ENCODE data around the gene BCAS3. TPM values are rescaled to one million over a fixed set of nuclear protein-coding genes. Genes with fewer than 3 reads are reported as not detected.

BCAS3 gene
- total RNA-seq, 1 experiment from 2014 or later = 26.3 TPM

- CTCF ChIA-PET = no interaction called here
- Histone ChIP-seq H3K36me3 (ENCODE audit: control insufficient read depth in 1 of 2, insufficient read depth in 2 of 2, low read length in 2 of 2) (no peaks in the 10 kb centered on the region), H3K9me3 (ENCODE audit: control insufficient read depth in 1 of 2, insufficient read depth in 1 of 2, low read depth in 1 of 2, low read length in 2 of 2) (no peaks in the 10 kb centered on the region), H3K4me3 (replicated peaks in 1 of 2; ENCODE audit: low read depth in 1 of 2, low read length in 2 of 2) (no peak overlapping the region), H3K79me2 (ENCODE audit: insufficient read depth, low read length) (no peaks in the 10 kb centered on the region), H3K9me2 (ENCODE audit: insufficient read depth) (no peaks in the 10 kb centered on the region), H3K27ac (ENCODE audit: low read depth, low read length) (no peak overlapping the region), H3K9ac (ENCODE audit: low read length) (no peak overlapping the region), H3K27me3 (ENCODE audit: insufficient read depth, low read length) (no peaks in the 10 kb centered on the region), H3K4me2 (ENCODE audit: low read length) (no peak overlapping the region), H4K20me1 (ENCODE audit: insufficient read depth) (no peaks in the 10 kb centered on the region), H3K4me1 (ENCODE audit: control insufficient read depth in 1 of 2, insufficient read depth in 2 of 2, low read length in 2 of 2) (peaks cover 0 to 1% of the 10 kb centered on the region in 2 experiments; a peak in 1 of 4 replicates), H2AFZ (ENCODE audit: low read depth, low read length, poor library complexity, severe bottlenecking) (no peak overlapping the region)
- intact Hi-C loops (cut with micrococcal nuclease) = no loop called here
- no peak for DNase-seq (ENCODE audit: low read depth, low spot score)
- BruUV-seq (replicated peaks) = no TSS peak
- RAD21 ChIA-PET (ENCODE audit: low non-redundant PET in 1 of 2, low total read pairs in 2 of 2, uncharacterized antibody in 2 of 2, unreplicated experiment in 2 of 2) = no interaction called here
- TF ChIP-seq EGR1 (IDR thresholded peaks at IDR 0.05; ENCODE audit: low read depth) (no peak), POLR2A (IDR thresholded peaks at IDR 0.05; ENCODE audit: borderline replicate concordance, extremely low read depth, insufficient read depth, insufficient read length) (no peak), REST (IDR thresholded peaks at IDR 0.05; ENCODE audit: low read depth) (no peak), ZBTB33 (IDR thresholded peaks at IDR 0.05; ENCODE audit: extremely low read depth, insufficient replicate concordance, low read length) (no peak), ZNF274 (IDR thresholded peaks at IDR 0.05; ENCODE audit: low read depth, low read length) (no peak), FOSL1 (IDR thresholded peaks at IDR 0.05; ENCODE audit: low read depth) (no peak), SP1 (IDR thresholded peaks at IDR 0.05; ENCODE audit: low read depth) (no peak), CBX3 (IDR thresholded peaks at IDR 0.05; ENCODE audit: low read depth) (no peak), TCF7L2 (IDR thresholded peaks at IDR 0.05; ENCODE audit: borderline replicate concordance, extremely low read depth, insufficient read depth, insufficient read length) (no peak), EZH2 (IDR thresholded peaks at IDR 0.05) (no peak), ELF1 (IDR thresholded peaks at IDR 0.05; ENCODE audit: borderline replicate concordance, low read depth) (no peak), JUND (IDR thresholded peaks at IDR 0.05) (no peak), SIN3A (IDR thresholded peaks at IDR 0.05; ENCODE audit: low read depth) (no peak), MAX (IDR thresholded peaks at IDR 0.05) (no peak), EZH2phosphoT487 (IDR thresholded peaks at IDR 0.05; ENCODE audit: borderline replicate concordance) (no peak)
- POLR2A ChIA-PET = no interaction called here
- no peak for ATAC-seq
These were observed 393.0 kb downstream of the BCAS3 start for GRCh38 chr17:61070649-61071048.

Data from HCT116 (cell line).